Activated CD4-positive, alpha-beta T cell treated with anti-CD3 and anti-CD28 coated beads for 1 hour (primary cell): ENCODE data around the gene RAB6A.

Experiments
- DNase-seq: peaks from one replicate; pipeline ENCODE4 v3.0.0-alpha.2; 2020

Gene RAB6A

GRCh38 chr11:73652046-73652730 lies 108.7 kb downstream of the RAB6A start:
- DNase-seq, result no peak

- DNase-seq, result no peak
Measured at GRCh38 chr11:73651661-73652045, 109.2 kb downstream of the RAB6A start.

GRCh38 chr11:73651252-73651651 lies 109.6 kb downstream of the RAB6A start:
- no peak for DNase-seq

- DNase-seq, result no peak
Measured at GRCh38 chr11:73650400-73650799, 110.5 kb downstream of the RAB6A start.

- DNase-seq, result no peak
Measured at GRCh38 chr11:73649206-73649605, 111.7 kb downstream of the RAB6A start.

GRCh38 chr11:73648571-73649046 lies 112.3 kb downstream of the RAB6A start:
- no peak for DNase-seq

- DNase-seq, result no peak
Measured at GRCh38 chr11:73648121-73648520, 112.8 kb downstream of the RAB6A start.

GRCh38 chr11:73647459-73648100 lies 113.3 kb downstream of the RAB6A start:
- peak; percentile 87 for DNase-seq

- no peak for DNase-seq
Measured at GRCh38 chr11:73645972-73646631, 114.8 kb downstream of the RAB6A start, which contains the start of gene PLEKHB1. TSS of gene PLEKHB1 (plus strand) at chr11:73646581. CDS start at chr11:73646609, 28 bp downstream.

GRCh38 chr11:73645121-73645969 lies 115.5 kb downstream of the RAB6A start:
- no peak for DNase-seq

- DNase-seq, result no peak
Measured at GRCh38 chr11:73641668-73642067, 119.2 kb downstream of the RAB6A start.

- no peak for DNase-seq
Measured at GRCh38 chr11:73640592-73640991, 120.3 kb downstream of the RAB6A start.

GRCh38 chr11:73637012-73637411 lies 123.9 kb downstream of the RAB6A start:
- DNase-seq, result no peak

GRCh38 chr11:73636249-73636648 lies 124.6 kb downstream of the RAB6A start:
- no peak for DNase-seq

GRCh38 chr11:73635721-73636120 lies 125.2 kb downstream of the RAB6A start:
- DNase-seq, result no peak

GRCh38 chr11:73633999-73634398 lies 126.9 kb downstream of the RAB6A start:
- no peak for DNase-seq

GRCh38 chr11:73632996-73633395 lies 127.9 kb downstream of the RAB6A start:
- DNase-seq, result no peak

GRCh38 chr11:73629907-73630306 lies 131.0 kb downstream of the RAB6A start:
- DNase-seq, result no peak

GRCh38 chr11:73625696-73626318 lies 135.1 kb downstream of the RAB6A start:
- peak; percentile 58 for DNase-seq
